ENCODE measurements around the gene TASOR. TPM values are rescaled to one million over a fixed set of nuclear protein-coding genes. Genes with fewer than 3 reads are reported as not detected.

The TASOR gene
- total and polyA plus RNA-seq, 12 donors = 9.2 to 31.8 (median 20.7) TPM

DNA sequence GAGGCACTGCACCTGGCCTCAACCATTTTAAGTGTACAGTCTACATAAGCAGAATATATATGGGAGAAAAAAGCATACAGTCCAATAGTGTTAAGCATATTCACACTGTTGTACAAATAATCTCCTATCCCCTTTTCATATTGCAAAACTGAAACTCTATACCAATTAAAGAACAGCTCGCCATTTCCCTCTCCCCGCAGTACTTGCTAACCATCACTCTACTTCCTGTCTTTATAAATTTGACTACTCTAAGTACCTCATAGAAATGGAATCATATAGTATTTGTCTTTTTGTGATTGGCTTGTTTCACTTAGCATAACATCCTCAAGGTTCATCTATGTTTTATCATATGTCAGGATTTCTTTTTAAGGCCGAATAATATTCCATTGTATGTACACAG is 21.6 kb upstream of the TASOR start:
- peaks cover 0 to 4% (median 0%) of the 10 kb centered on the region in 9 donors for H3K4me1 ChIP-seq
- peaks cover 0 to 5% (median 0%) of the 10 kb centered on the region in 11 donors for H3K9me3 ChIP-seq
- H3K27me3 ChIP-seq = no peaks in the 10 kb centered on the region
- H3K4me3 ChIP-seq = no peak overlapping the region
- no peaks in the 10 kb centered on the region for H3K36me3 ChIP-seq
- ATAC-seq (no peak), DNase-seq (no peak)
- WGBS, 2 donors = 91 to 92% methylated on average over 3 of the region's 3 CpGs
- no peak overlapping the region for H3K27ac ChIP-seq
- TF ChIP-seq, protein P1, sequence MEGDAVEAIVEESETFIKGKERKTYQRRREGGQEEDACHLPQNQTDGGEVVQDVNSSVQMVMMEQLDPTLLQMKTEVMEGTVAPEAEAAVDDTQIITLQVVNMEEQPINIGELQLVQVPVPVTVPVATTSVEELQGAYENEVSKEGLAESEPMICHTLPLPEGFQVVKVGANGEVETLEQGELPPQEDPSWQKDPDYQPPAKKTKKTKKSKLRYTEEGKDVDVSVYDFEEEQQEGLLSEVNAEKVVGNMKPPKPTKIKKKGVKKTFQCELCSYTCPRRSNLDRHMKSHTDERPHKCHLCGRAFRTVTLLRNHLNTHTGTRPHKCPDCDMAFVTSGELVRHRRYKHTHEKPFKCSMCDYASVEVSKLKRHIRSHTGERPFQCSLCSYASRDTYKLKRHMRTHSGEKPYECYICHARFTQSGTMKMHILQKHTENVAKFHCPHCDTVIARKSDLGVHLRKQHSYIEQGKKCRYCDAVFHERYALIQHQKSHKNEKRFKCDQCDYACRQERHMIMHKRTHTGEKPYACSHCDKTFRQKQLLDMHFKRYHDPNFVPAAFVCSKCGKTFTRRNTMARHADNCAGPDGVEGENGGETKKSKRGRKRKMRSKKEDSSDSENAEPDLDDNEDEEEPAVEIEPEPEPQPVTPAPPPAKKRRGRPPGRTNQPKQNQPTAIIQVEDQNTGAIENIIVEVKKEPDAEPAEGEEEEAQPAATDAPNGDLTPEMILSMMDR (IDR thresholded peaks at IDR 0.05) = no peak
- intact Hi-C loops (cut with DNase I) = loop anchor here in 4 of 10 donors (2.0 to 10.0 kb wide), 4 partner anchors 94 to 282 kb away; partner anchors contain the start of gene ARHGEF3 (in 3 of the 4)

DNA sequence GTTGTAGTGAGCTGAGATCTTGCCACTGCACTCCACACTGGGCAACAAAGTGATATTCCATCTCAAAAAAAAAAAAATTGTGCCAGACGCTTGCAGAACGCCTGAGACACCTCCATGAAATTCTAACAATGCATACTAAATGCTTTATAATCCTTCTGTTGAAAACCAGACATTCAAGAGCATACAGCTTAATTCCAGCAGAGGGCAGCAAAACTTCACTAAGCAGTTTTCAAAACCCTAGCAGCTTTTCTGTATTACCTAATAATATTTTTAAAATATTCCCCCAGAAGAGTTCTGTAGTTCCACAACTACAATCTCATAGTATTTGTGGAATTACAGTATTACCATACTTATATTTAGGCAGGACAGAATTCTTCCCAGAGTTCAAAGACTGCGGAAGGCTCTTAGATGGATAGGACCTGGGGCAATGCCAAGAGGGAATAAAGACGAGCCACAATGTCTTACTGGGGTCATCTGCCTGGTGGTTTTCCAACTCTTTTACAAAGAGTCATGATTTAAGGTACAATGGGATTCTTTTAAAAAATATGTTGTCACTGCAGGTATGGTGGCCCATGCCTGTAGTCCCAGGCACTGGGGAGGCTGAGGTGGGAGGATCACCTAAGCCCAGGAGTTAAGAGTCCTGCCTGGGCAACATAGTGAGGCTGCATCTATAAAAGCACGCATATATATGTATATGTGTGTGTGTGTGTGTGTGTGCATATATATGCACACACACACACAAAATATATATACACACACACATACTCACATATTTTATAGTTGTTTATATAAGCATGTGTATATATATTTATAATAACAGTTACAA is 19.6 kb upstream of the TASOR start:
- DNase-seq (peak in 1 of 2 donors; percentile 57), ATAC-seq (peak in 7 of 8 donors; percentile 52 to 75 (median 75))
- H3K36me3 ChIP-seq = no peaks in the 10 kb centered on the region
- TF ChIP-seq, protein P1 (IDR thresholded peaks at IDR 0.05) = peak; percentile 73 to 96 (median 90)
- H3K4me3 ChIP-seq = no peak overlapping the region
- peaks cover 0 to 4% (median 0%) of the 10 kb centered on the region in 9 donors for H3K4me1 ChIP-seq
- 16 to 23% methylated on average over 5 of the region's 5 CpGs for WGBS, 2 donors
- no peak overlapping the region for H3K27ac ChIP-seq
- no peaks in the 10 kb centered on the region for H3K27me3 ChIP-seq
- peaks cover 0 to 5% (median 0%) of the 10 kb centered on the region in 11 donors for H3K9me3 ChIP-seq
- intact Hi-C loops (cut with DNase I) = loop anchor here (1.0 to 10.0 kb wide), 11 partner anchors 96 to 288 kb away; partner anchors contain the start of gene ARHGEF3 (in 6 of the 10)

DNA sequence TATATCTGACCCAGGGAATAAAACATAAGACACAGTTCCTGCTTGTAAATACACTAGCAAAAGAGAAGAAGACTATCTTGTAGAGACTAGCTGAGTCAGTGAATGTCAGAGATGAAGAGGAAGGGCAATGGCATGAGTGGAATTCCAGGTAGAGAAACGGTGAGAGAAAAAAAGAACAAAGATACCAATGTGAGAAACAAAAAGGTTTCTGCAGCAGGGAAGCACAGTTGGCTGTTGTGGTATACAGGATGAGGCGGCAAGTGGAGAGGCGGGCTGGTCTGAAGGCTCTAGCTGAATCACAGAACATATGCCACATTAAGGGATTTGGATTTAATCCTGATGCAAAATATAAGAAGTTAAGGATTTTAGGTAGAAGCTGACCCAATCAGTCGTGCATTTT is 17.1 kb upstream of the TASOR start:
- H3K4me1 ChIP-seq = peaks cover 0 to 20% (median 0%) of the 10 kb centered on the region in 9 donors
- intact Hi-C loops (cut with DNase I) = loop anchor here in 4 of 10 donors (1.0 to 10.0 kb wide), 3 partner anchors 102 to 289 kb away; partner anchors contain the start of gene ARHGEF3 (in 3 of the 4)
- TF ChIP-seq, protein P1 (IDR thresholded peaks at IDR 0.05) = no peak
- H3K4me3 ChIP-seq = no peak overlapping the region
- H3K36me3 ChIP-seq = no peaks in the 10 kb centered on the region
- H3K27ac ChIP-seq = no peak overlapping the region
- H3K27me3 ChIP-seq = no peaks in the 10 kb centered on the region
- 69 to 71% methylated on average over 4 of the region's 4 CpGs for WGBS, 2 donors
- ATAC-seq = no peak
- H3K9me3 ChIP-seq = no peaks in the 10 kb centered on the region
- no peak for DNase-seq

DNA sequence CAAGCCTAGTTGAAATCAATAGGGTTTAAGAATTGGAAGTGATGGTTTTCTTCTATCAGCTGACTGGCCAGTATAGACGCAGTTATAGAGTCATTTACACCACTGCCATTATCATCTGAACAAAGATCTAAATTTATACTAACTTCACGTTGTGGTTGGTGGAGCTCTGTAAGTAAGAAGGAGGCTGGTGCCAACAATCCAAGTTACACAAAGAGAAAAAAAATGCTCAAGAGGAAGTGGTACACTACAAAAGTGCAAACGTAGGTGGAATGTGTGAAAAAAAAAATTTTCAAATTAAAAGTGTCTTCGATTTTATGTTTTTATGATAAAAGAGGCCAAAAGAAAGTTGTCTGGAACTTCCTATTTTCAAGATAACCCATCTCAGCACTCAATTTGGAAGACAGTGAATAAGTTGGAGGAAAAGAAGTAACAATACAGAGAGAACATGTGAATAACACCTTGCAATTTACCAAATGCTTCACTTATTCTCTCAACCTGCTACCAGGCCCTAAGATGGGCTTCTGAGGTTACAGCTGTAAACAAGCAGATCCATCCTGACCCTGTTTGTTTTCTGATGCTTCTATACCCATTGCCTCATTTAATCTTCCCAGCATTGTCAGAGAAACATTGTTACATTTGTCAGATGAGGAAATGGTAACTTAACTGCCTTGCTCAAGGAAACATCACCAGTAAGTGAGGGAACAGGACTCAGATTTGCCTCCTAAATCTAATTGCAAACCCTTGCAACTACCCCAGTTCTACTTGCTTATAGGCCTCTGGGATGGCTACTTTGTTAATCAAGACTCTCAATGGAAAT is 12.0 kb upstream of the TASOR start:
- H3K27me3 ChIP-seq = no peaks in the 10 kb centered on the region
- H3K36me3 ChIP-seq = no peaks in the 10 kb centered on the region
- no peaks in the 10 kb centered on the region for H3K9me3 ChIP-seq
- TF ChIP-seq, protein P1 (IDR thresholded peaks at IDR 0.05) = no peak
- no peak overlapping the region for H3K4me3 ChIP-seq
- ATAC-seq = peak in 2 of 8 donors; percentile 35 to 55
- intact Hi-C loops (cut with DNase I) = no loop called here
- WGBS, 2 donors = 58 to 65% methylated on average over 4 of the region's 4 CpGs
- H3K4me1 ChIP-seq = peaks cover 0 to 36% (median 0%) of the 10 kb centered on the region in 9 donors
- no peak for DNase-seq
- H3K27ac ChIP-seq = peak overlapping the region in 1 of 10 donors; percentile 76

Measured in heart right ventricle (tissue), 16 donors.